A549 (cell line): Measurements from ENCODE around the gene KIF14. TPM values are rescaled to one million over a fixed set of nuclear protein-coding genes. Genes with fewer than 3 reads are reported as not detected.

Experiments
- ATAC-seq, 2 experiments: fragments of 200-7000 bp in 1 of 2; fragments of >200 bp in 1 of 2; cut with Nextera tagmentation in 1 of 2; cut with Tn5 transposase in 1 of 2; 3 replicates each; pipeline versions ENCODE4 v1.8.0 to v1.9.1; 2018 to 2020; ENCODE audit warnings: mild to moderate bottlenecking in 1 of 2, moderate library complexity in 1 of 2
- CTCF ChIA-PET: fragments of 300-600 bp; sonication (Branson Sonifier 250); formaldehyde crosslinking; extraction: SDS; loops from one replicate; lab custom pipeline; 2021; ENCODE audit warnings: antibody characterized with exemption, inconsistent platforms; lab: Yijun Ruan, JAX
- POLR2A ChIA-PET: fragments of 350-600 bp; formaldehyde crosslinking; extraction: SDS; loops from one replicate; lab custom pipeline; 2021; ENCODE audit warnings: antibody characterized with exemption, inconsistent platforms; lab: Yijun Ruan, JAX
- DNase-seq, 2 experiments: peaks; one replicate each; pipeline versions ENCODE4 v3.0.0 to v3.0.0-alpha.2; 2011 to 2016; ENCODE audit warnings: low read depth in 1 of 2, low spot score in 1 of 2
- FAIRE-seq: peaks from 2 replicates; lab custom pipeline; 2011; peaks lifted over from hg19 to GRCh38; lab: Jason Lieb, UNC
- H3K27ac ChIP-seq, 2 experiments: fragments of >200 bp; sonication (Bioruptor Twin); formaldehyde crosslinking; 3 replicates each; pipeline ENCODE4 v1.5.1; 2016 to 2017
- H3K4me1 ChIP-seq: fragments of >200 bp; sonication (Bioruptor Twin); formaldehyde crosslinking; 3 replicates; pipeline ENCODE4 v1.6.1; 2016
- H3K4me2 ChIP-seq: fragments of >200 bp; sonication (Bioruptor Twin); formaldehyde crosslinking; 3 replicates; pipeline ENCODE4 v1.6.1; 2016
- H3K4me3 ChIP-seq: fragments of >200 bp; sonication (Bioruptor Twin); formaldehyde crosslinking; 3 replicates; pipeline ENCODE4 v1.5.1; 2016
- H3K9me3 ChIP-seq: fragments of >200 bp; sonication (Bioruptor Twin); formaldehyde crosslinking; 3 replicates; pipeline ENCODE4 v1.6.1; 2016
- CBX8 ChIP-seq: fragments of 200-600 bp; sonication (generic); IDR thresholded peaks from 2 replicates; pipeline ENCODE4 v1.6.1; 2016
- CEBPB ChIP-seq, 2 experiments: fragments of >200 bp in 1 of 2; sonication (Bioruptor Twin) in 1 of 2; formaldehyde crosslinking in 1 of 2; IDR thresholded peaks; 2 replicates each; pipeline ENCODE4 v1.6.1; 2012 to 2016
- CHD4 ChIP-seq: fragments of 200-600 bp; sonication (generic); IDR thresholded peaks from 2 replicates; pipeline ENCODE4 v1.6.1; 2016; ENCODE audit warnings: antibody characterized with exemption, mild to moderate bottlenecking, borderline replicate concordance
- EP300 ChIP-seq, 2 experiments: fragments of >200 bp; sonication (Bioruptor Twin); formaldehyde crosslinking; IDR thresholded peaks; 2 replicates in 1 of 2; 3 replicates in 1 of 2; pipeline ENCODE4 v1.6.1; 2016 to 2017
- FOSL2 ChIP-seq, 2 experiments: fragments of 450-650 bp in 1 of 2; fragments of >200 bp in 1 of 2; sonication (Bioruptor Twin) in 1 of 2; formaldehyde crosslinking; IDR thresholded peaks; 2 replicates each; pipeline versions ENCODE4 v1.5.0 to v1.6.1; 2016 to 2020; ENCODE audit warnings: mild to moderate bottlenecking in 1 of 2, moderate library complexity in 1 of 2
- HEYL ChIP-seq: fragments of 250-450 bp; sonication (Bioruptor Pico); IDR thresholded peaks from 2 replicates; pipeline ENCODE4 v1.8.0; 2021; ENCODE audit warnings: mild to moderate bottlenecking, moderate library complexity
- HOXB5 ChIP-seq: fragments of 250-450 bp; sonication (Bioruptor Pico); IDR thresholded peaks from 2 replicates; pipeline ENCODE4 v1.5.0; 2020; ENCODE audit warnings: mild to moderate bottlenecking, moderate library complexity
- JUNB ChIP-seq: fragments of >200 bp; sonication (Bioruptor Twin); formaldehyde crosslinking; IDR thresholded peaks from 2 replicates; pipeline ENCODE4 v1.6.1; 2016
- KDM1A ChIP-seq: fragments of 200-600 bp; sonication (generic); IDR thresholded peaks from 2 replicates; pipeline ENCODE4 v1.6.1; 2016; ENCODE audit warnings: low read depth, mild to moderate bottlenecking
- MYC ChIP-seq: IDR thresholded peaks from 2 replicates; pipeline ENCODE4 v1.6.1; 2012; ENCODE audit warnings: mild to moderate bottlenecking, inconsistent platforms, low read length, improper control_type of control experiment, borderline replicate concordance
- NFE2L2 ChIP-seq: fragments of 150-350 bp; conservative IDR thresholded peaks from 2 replicates; pipeline ENCODE4 v1.6.1; 2014; ENCODE audit warnings: low read length
- NR3C1 ChIP-seq: fragments of >200 bp; sonication (Bioruptor Twin); formaldehyde crosslinking; IDR thresholded peaks from 3 replicates; pipeline ENCODE4 v1.6.1; 2017
- PHF8 ChIP-seq: fragments of 200-600 bp; sonication (generic); IDR thresholded peaks from 2 replicates; pipeline ENCODE4 v1.6.1; 2016; ENCODE audit warnings: low read depth, mild to moderate bottlenecking, antibody characterized with exemption, moderate library complexity, borderline replicate concordance
- POLR2A ChIP-seq: IDR thresholded peaks from 2 replicates; pipeline ENCODE4 v1.6.1; 2012; ENCODE audit warnings: mild to moderate bottlenecking, low read length
- RAD21 ChIP-seq, 2 experiments: fragments of >200 bp in 1 of 2; sonication (Bioruptor Twin) in 1 of 2; formaldehyde crosslinking in 1 of 2; IDR thresholded peaks in 1 of 2; conservative IDR thresholded peaks in 1 of 2; 2 replicates in 1 of 2; 3 replicates in 1 of 2; pipeline ENCODE4 v1.6.1; 2012 to 2018; ENCODE audit warnings: inconsistent platforms in 1 of 2
- RARB ChIP-seq: fragments of 250-450 bp; sonication (Bioruptor Pico); IDR thresholded peaks from 2 replicates; pipeline ENCODE4 v1.8.0; 2021; ENCODE audit warnings: mild to moderate bottlenecking, moderate library complexity
- SMC3 ChIP-seq: fragments of >200 bp; sonication (Bioruptor Twin); formaldehyde crosslinking; IDR thresholded peaks from 3 replicates; pipeline ENCODE4 v1.6.1; 2018; ENCODE audit warnings: inconsistent platforms
- SREBF2 ChIP-seq: fragments of 450-650 bp; IDR thresholded peaks from 2 replicates; pipeline ENCODE4 v1.6.1; 2014; ENCODE audit warnings: mild to moderate bottlenecking, moderate library complexity
- ZC3H11A ChIP-seq: fragments of 450-650 bp; IDR thresholded peaks from 2 replicates; pipeline ENCODE4 v1.6.1; 2014; ENCODE audit warnings: antibody characterized with exemption, mild to moderate bottlenecking
- WGBS: methylation state at CpG from one replicate; pipeline ENCODE4 v1.1.6; 2017; ENCODE audit errors: missing lambda C conversion rate; 5-methylcytosine and 5-hydroxymethylcytosine counted together
- polyA plus RNA-seq, 4 experiments: library from polyadenylated mRNA; depleted of rRNA in 3 of 4; stranded (reverse); fragments of >200 nt; fragmentation: RNase III in 1 of 4; extraction: RNeasy Plus Mini Kit Qiagen cat#74134 plus additional on column Dnase treatment in 1 of 4; gene quantifications; 2 replicates in 3 of 4; 3 replicates in 1 of 4; pipeline ENCODE4 v1.2.3, GENCODE V29; 2011 to 2017
- TF ChIP-seq, protein P1 (sequence below): fragments of 200-600 bp; sonication (generic); IDR thresholded peaks from 2 replicates; pipeline ENCODE4 v1.6.1; 2016; ENCODE audit warnings: antibody characterized with exemption, mild to moderate bottlenecking, moderate library complexity
- TF ChIP-seq, protein P2 (sequence below): fragments of >200 bp; sonication (Bioruptor Twin); formaldehyde crosslinking; IDR thresholded peaks from 3 replicates; pipeline ENCODE4 v1.6.1; 2016
- TF ChIP-seq, protein P3 (sequence below): fragments of >200 bp; sonication (Bioruptor Twin); formaldehyde crosslinking; IDR thresholded peaks from 3 replicates; pipeline ENCODE4 v1.5.1; 2016
- TF ChIP-seq, protein P4 (sequence below): fragments of 250-450 bp; sonication (Bioruptor Pico); IDR thresholded peaks from 2 replicates; pipeline ENCODE4 v1.5.0; 2021; ENCODE audit warnings: mild to moderate bottlenecking, moderate library complexity, borderline replicate concordance

KIF14 gene
- polyA plus RNA-seq, 2 of the 4 experiments (the other 2 are of a cell fraction): 13.0 to 20.4 TPM

DNA sequence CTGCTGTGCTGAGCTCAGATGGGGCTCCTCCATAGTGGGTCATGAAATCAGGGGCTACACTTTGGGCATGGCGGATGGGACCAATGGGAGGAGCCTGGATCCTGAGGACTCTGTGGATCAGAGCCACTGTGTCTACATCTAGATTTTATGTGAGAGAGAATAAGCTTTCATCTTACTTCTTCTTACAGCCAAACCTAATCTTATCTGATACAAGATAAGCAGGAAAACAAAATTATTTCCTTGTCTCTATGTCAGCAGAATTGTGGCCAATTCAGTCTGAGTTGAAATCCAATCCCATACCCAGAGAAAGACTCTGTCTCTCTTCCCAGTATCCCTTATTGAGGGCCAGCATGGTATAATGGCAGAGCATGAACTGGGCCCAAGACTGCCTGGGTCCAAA lies 56.2 kb downstream of the KIF14 start:
- POLR2A ChIA-PET: no interaction called here
- TF ChIP-seq PHF8: no peak
- TF ChIP-seq POLR2A: no peak
- TF ChIP-seq, protein P1, sequence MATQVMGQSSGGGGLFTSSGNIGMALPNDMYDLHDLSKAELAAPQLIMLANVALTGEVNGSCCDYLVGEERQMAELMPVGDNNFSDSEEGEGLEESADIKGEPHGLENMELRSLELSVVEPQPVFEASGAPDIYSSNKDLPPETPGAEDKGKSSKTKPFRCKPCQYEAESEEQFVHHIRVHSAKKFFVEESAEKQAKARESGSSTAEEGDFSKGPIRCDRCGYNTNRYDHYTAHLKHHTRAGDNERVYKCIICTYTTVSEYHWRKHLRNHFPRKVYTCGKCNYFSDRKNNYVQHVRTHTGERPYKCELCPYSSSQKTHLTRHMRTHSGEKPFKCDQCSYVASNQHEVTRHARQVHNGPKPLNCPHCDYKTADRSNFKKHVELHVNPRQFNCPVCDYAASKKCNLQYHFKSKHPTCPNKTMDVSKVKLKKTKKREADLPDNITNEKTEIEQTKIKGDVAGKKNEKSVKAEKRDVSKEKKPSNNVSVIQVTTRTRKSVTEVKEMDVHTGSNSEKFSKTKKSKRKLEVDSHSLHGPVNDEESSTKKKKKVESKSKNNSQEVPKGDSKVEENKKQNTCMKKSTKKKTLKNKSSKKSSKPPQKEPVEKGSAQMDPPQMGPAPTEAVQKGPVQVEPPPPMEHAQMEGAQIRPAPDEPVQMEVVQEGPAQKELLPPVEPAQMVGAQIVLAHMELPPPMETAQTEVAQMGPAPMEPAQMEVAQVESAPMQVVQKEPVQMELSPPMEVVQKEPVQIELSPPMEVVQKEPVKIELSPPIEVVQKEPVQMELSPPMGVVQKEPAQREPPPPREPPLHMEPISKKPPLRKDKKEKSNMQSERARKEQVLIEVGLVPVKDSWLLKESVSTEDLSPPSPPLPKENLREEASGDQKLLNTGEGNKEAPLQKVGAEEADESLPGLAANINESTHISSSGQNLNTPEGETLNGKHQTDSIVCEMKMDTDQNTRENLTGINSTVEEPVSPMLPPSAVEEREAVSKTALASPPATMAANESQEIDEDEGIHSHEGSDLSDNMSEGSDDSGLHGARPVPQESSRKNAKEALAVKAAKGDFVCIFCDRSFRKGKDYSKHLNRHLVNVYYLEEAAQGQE: no peak
- no peak for TF ChIP-seq NFE2L2
- TF ChIP-seq HEYL (CRISPR knock-in tag): no peak
- no peak for TF ChIP-seq CBX8
- no peak for TF ChIP-seq RARB (CRISPR knock-in tag)
- TF ChIP-seq MYC: no peak
- TF ChIP-seq, all 56 proteins: peak for 0
- CTCF ChIA-PET: interaction anchor here (0.8 to 2.5 kb wide), 5 partner anchors 8 to 516 kb away, joined by 3 to 10 read pairs (median 4); no protein-coding TSS in a partner anchor
- H3K9me3 ChIP-seq: no peaks in the 10 kb centered on the region
- H3K4me1 ChIP-seq: no peaks in the 10 kb centered on the region
- H3K4me2 ChIP-seq: no peak overlapping the region
- 93% methylated on average over 1 of the region's 1 CpG for WGBS
- no peak for DNase-seq
- H3K4me3 ChIP-seq: no peak overlapping the region
- ATAC-seq: no peak
- H3K27ac ChIP-seq: no peak overlapping the region
- FAIRE-seq: no peak

DNA sequence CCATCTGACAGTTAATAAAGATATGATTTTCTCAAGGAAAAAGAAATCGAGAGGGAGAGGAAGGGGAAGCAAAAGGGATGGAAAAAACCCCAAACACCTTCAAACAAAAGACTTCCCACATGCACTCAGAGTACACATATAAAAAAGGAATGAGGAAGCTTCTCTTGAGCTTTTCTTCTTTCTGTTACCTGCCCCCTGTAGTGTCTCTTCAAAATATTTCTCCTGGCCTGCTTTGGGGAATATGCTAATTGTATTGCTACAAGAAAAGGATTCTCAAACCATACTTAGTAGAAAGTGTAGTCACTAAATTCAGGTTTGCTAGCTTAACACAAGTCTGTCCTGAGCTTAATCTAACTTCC lies 58.7 kb downstream of the KIF14 start:
- no peaks in the 10 kb centered on the region for H3K4me1 ChIP-seq
- no peak for FAIRE-seq
- no peak for TF ChIP-seq ZC3H11A
- TF ChIP-seq, protein P2, sequence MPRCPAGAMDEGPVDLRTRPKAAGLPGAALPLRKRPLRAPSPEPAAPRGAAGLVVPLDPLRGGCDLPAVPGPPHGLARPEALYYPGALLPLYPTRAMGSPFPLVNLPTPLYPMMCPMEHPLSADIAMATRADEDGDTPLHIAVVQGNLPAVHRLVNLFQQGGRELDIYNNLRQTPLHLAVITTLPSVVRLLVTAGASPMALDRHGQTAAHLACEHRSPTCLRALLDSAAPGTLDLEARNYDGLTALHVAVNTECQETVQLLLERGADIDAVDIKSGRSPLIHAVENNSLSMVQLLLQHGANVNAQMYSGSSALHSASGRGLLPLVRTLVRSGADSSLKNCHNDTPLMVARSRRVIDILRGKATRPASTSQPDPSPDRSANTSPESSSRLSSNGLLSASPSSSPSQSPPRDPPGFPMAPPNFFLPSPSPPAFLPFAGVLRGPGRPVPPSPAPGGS: no peak
- TF ChIP-seq EP300 (IDR thresholded peaks at IDR 0.05): no peak
- no peak for TF ChIP-seq CEBPB (IDR thresholded peaks at IDR 0.05)
- TF ChIP-seq HOXB5 (CRISPR knock-in tag): no peak
- TF ChIP-seq RARB (CRISPR knock-in tag): no peak
- TF ChIP-seq FOSL2 (IDR thresholded peaks at IDR 0.05): no peak
- TF ChIP-seq FOSL2 (CRISPR knock-in tag; IDR thresholded peaks at IDR 0.05): no peak
- TF ChIP-seq CHD4: no peak
- ChIA-PET POLR2A (no interaction called here), CTCF (interaction anchor here (0.8 to 1.6 kb wide), 4 partner anchors 9 to 557 kb away, joined by 3 to 4 read pairs (median 4); no protein-coding TSS in a partner anchor)
- no peak overlapping the region for H3K27ac ChIP-seq
- no peak overlapping the region for H3K4me2 ChIP-seq
- no peak for ATAC-seq
- 78% methylated on average over 1 of the region's 1 CpG for WGBS
- no peak for DNase-seq
- H3K4me3 ChIP-seq: no peak overlapping the region
- H3K9me3 ChIP-seq: no peaks in the 10 kb centered on the region

DNA sequence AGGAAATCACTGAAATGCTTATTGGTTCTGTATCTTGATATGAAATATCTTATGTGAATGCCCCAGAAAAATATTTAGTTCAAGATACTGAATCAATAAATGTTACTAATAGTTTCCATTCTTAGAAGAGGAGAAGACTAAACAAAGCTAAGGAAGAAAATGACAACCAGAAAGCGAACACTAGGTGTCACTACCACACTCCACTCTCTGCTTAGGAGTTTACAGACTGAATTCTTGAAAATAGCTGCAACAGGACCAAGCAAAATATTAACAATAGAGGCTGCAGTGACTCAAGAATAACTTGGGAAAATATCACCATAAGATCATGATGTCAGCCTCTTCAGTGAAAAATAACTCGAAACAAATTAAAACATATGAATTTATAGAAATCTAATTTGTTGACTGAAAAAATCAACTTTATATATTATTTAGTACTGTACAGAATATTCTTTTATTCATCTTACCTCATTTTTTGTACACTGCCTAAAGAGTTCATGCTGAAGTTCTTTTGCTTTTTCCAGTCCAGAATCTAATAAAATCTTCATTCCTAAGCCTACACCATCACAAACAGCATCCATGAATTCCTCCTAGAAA lies 61.6 kb downstream of the KIF14 start:
- Histone ChIP-seq H3K27ac (no peak overlapping the region), H3K4me2 (no peak overlapping the region), H3K4me1 (no peaks in the 10 kb centered on the region), H3K9me3 (no peaks in the 10 kb centered on the region), H3K4me3 (no peak overlapping the region)
- ChIA-PET CTCF (interaction anchor here (0.7 to 3.0 kb wide), 32 partner anchors 8 to 747 kb away, joined by 3 to 12 read pairs (median 4); no protein-coding TSS in a partner anchor), POLR2A (interaction anchor here (1.3 kb wide), 1 partner anchor 556 kb away, joined by 8 read pairs; no protein-coding TSS in a partner anchor)
- DNase-seq (peak; percentile 44 to 64), ATAC-seq (peak; percentile 85 to 89), FAIRE-seq (peak; percentile 36)
- WGBS: 6% methylated on average over 2 of the region's 2 CpGs
- TF ChIP-seq JUNB: no peak
- TF ChIP-seq, protein P3, sequence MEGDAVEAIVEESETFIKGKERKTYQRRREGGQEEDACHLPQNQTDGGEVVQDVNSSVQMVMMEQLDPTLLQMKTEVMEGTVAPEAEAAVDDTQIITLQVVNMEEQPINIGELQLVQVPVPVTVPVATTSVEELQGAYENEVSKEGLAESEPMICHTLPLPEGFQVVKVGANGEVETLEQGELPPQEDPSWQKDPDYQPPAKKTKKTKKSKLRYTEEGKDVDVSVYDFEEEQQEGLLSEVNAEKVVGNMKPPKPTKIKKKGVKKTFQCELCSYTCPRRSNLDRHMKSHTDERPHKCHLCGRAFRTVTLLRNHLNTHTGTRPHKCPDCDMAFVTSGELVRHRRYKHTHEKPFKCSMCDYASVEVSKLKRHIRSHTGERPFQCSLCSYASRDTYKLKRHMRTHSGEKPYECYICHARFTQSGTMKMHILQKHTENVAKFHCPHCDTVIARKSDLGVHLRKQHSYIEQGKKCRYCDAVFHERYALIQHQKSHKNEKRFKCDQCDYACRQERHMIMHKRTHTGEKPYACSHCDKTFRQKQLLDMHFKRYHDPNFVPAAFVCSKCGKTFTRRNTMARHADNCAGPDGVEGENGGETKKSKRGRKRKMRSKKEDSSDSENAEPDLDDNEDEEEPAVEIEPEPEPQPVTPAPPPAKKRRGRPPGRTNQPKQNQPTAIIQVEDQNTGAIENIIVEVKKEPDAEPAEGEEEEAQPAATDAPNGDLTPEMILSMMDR: peak; percentile 85
- TF ChIP-seq RAD21 (conservative IDR thresholded peaks at IDR 0.05 in 1 of 2, IDR thresholded peaks at IDR 0.05 in 1 of 2): peak; percentile 67 to 68
- no peak for TF ChIP-seq SREBF2
- TF ChIP-seq KDM1A: no peak
- TF ChIP-seq EP300 (IDR thresholded peaks at IDR 0.05): no peak
- TF ChIP-seq NR3C1: no peak
- TF ChIP-seq, protein P4, sequence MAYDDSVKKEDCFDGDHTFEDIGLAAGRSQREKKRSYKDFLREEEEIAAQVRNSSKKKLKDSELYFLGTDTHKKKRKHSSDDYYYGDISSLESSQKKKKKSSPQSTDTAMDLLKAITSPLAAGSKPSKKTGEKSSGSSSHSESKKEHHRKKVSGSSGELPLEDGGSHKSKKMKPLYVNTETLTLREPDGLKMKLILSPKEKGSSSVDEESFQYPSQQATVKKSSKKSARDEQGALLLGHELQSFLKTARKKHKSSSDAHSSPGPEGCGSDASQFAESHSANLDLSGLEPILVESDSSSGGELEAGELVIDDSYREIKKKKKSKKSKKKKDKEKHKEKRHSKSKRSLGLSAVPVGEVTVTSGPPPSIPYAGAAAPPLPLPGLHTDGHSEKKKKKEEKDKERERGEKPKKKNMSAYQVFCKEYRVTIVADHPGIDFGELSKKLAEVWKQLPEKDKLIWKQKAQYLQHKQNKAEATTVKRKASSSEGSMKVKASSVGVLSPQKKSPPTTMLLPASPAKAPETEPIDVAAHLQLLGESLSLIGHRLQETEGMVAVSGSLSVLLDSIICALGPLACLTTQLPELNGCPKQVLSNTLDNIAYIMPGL (CRISPR knock-in tag): no peak
- TF ChIP-seq SMC3: peak; percentile 54
- TF ChIP-seq, all 56 proteins: peak for 3
